ENCODE data around the gene TBC1D4. TPM values are rescaled to one million over a fixed set of nuclear protein-coding genes. Genes with fewer than 3 reads are reported as not detected.

Gene TBC1D4
- total RNA-seq, 1 experiment from 2014 or later = 5.5 TPM

DNA sequence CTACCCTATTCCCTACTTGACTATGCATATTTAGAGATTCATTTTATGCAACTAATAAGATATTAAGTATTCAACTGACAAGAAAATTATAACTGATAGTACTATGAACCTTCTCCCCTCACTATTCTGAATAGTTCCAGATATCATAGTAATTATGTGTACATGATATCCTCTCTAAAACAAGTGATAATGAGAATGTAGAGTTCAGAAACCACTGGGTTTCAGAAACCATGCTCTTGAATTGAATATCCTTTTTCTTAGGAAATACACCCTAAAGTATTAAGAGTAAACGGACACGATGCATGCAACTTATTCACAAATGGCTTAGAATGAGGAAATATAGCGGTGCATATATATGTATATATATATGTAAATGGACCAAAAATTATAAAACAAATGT lies 160.9 kb downstream of the TBC1D4 start:
- intact Hi-C loops (cut with micrococcal nuclease; ENCODE audit: unreplicated experiment) (no loop called here), in situ Hi-C loops (cut with HindIII; ENCODE audit: low pct_unique_long_range_greater_than_20kb, low sequenced_read_pairs) (no loop called here)
- no TSS peak for BruUV-seq (replicated peaks)
- Histone ChIP-seq H3K4me1 (ENCODE audit: control insufficient read depth, insufficient read depth, low read length) (no peaks in the 10 kb centered on the region), H3K36me3 (ENCODE audit: control insufficient read depth, insufficient read depth, low read length) (no peaks in the 10 kb centered on the region), H3K9me3 (ENCODE audit: control insufficient read depth, insufficient read depth, low read depth, low read length) (no peaks in the 10 kb centered on the region), H3K27ac (ENCODE audit: low read length) (no peak overlapping the region), H3K4me3 (ENCODE audit: low read depth in 2 of 2, low read length in 2 of 2) (no peak overlapping the region), H3K27me3 (ENCODE audit: control insufficient read depth, insufficient read depth, low read length) (no peaks in the 10 kb centered on the region)
- ChIA-PET POLR2A (interaction anchor here (0.7 kb wide), 1 partner anchor 1448 kb away, joined by 6 read pairs; no protein-coding TSS in a partner anchor), CTCF (no interaction called here)
- ATAC-seq (no peak), DNase-seq (ENCODE audit: low read depth, low spot score) (no peak)
- TF ChIP-seq REST (IDR thresholded peaks at IDR 0.05; ENCODE audit: insufficient read depth in 1 of 2, low read depth in 2 of 2, low read length in 1 of 2) = no peak
- no peak for TF ChIP-seq TCF7L2 (IDR thresholded peaks at IDR 0.05; ENCODE audit: low read depth, low read length)
- no peak for TF ChIP-seq SIN3A (IDR thresholded peaks at IDR 0.05; ENCODE audit: borderline replicate concordance, insufficient read depth, low read depth, low read length)
- no peak for TF ChIP-seq POLR2AphosphoS5 (IDR thresholded peaks at IDR 0.05; ENCODE audit: low read depth, low read length)
- TF ChIP-seq, protein P1, sequence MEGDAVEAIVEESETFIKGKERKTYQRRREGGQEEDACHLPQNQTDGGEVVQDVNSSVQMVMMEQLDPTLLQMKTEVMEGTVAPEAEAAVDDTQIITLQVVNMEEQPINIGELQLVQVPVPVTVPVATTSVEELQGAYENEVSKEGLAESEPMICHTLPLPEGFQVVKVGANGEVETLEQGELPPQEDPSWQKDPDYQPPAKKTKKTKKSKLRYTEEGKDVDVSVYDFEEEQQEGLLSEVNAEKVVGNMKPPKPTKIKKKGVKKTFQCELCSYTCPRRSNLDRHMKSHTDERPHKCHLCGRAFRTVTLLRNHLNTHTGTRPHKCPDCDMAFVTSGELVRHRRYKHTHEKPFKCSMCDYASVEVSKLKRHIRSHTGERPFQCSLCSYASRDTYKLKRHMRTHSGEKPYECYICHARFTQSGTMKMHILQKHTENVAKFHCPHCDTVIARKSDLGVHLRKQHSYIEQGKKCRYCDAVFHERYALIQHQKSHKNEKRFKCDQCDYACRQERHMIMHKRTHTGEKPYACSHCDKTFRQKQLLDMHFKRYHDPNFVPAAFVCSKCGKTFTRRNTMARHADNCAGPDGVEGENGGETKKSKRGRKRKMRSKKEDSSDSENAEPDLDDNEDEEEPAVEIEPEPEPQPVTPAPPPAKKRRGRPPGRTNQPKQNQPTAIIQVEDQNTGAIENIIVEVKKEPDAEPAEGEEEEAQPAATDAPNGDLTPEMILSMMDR (IDR thresholded peaks at IDR 0.05) = no peak

DNA sequence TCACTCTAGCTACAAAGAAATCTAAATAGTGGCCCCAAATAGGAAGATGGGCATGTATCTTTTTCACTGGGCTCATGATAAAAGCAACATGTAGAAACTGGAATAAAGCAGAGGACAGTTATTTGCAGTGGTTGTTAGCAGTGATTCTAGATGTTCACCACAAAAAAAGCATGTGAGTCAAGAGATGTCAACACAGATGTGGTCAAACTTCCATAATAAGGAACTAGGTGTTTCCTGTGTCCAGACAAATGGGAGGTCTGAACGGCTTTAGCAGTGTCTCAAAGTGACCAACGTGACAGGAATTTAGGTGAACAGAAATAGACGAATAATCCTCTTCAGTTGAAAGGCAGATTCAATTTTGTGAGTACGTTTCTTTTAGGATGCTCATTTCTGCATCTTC lies 162.7 kb downstream of the TBC1D4 start:
- no peak for ATAC-seq
- Histone ChIP-seq H3K4me3 (ENCODE audit: low read depth in 2 of 2, low read length in 2 of 2) (no peak overlapping the region), H3K9me3 (ENCODE audit: control insufficient read depth, insufficient read depth, low read depth, low read length) (no peaks in the 10 kb centered on the region), H3K36me3 (ENCODE audit: control insufficient read depth, insufficient read depth, low read length) (no peaks in the 10 kb centered on the region), H3K27ac (ENCODE audit: low read length) (no peak overlapping the region), H3K4me1 (ENCODE audit: control insufficient read depth, insufficient read depth, low read length) (no peaks in the 10 kb centered on the region), H3K27me3 (ENCODE audit: control insufficient read depth, insufficient read depth, low read length) (no peaks in the 10 kb centered on the region)
- no TSS peak for BruUV-seq (replicated peaks)
- intact Hi-C loops (cut with micrococcal nuclease; ENCODE audit: unreplicated experiment) = no loop called here
- DNase-seq (ENCODE audit: low read depth, low spot score) = no peak
- POLR2A ChIA-PET = no interaction called here
- CTCF ChIA-PET = no interaction called here
- in situ Hi-C loops (cut with HindIII; ENCODE audit: low pct_unique_long_range_greater_than_20kb, low sequenced_read_pairs) = no loop called here
- TF ChIP-seq REST (IDR thresholded peaks at IDR 0.05; ENCODE audit: insufficient read depth in 1 of 2, low read depth in 2 of 2, low read length in 1 of 2) = no peak
- no peak for TF ChIP-seq POLR2AphosphoS5 (IDR thresholded peaks at IDR 0.05; ENCODE audit: low read depth, low read length)
- no peak for TF ChIP-seq TCF7L2 (IDR thresholded peaks at IDR 0.05; ENCODE audit: low read depth, low read length)
- no peak for TF ChIP-seq SIN3A (IDR thresholded peaks at IDR 0.05; ENCODE audit: borderline replicate concordance, insufficient read depth, low read depth, low read length)
- TF ChIP-seq, protein P1 (IDR thresholded peaks at IDR 0.05) = no peak

Measured in Panc1 (cell line).